OCI-M2 (cell line): ENCODE results near the gene CDH3.
"Not testable (repeated sequence)": the region's sequence is repeated elsewhere in the genome, so short reads cannot be mapped to it uniquely, and the experiment has no call there.

ENCODE experiments used
- DNase-seq: peaks from one replicate; lab custom pipeline; 2025; ENCODE audit not compliant: unreplicated experiment; lab: John Stamatoyannopoulos, UW

Gene CDH3

GRCh38 chr16:68698091-68698490 is 53.0 kb downstream of the CDH3 start:
- no peak for DNase-seq

- DNase-seq = no peak
Measured at GRCh38 chr16:68700120-68700519, 55.0 kb downstream of the CDH3 start.

GRCh38 chr16:68700831-68701230 is 55.7 kb downstream of the CDH3 start:
- no peak for DNase-seq

- DNase-seq = peak; percentile 17
Measured at GRCh38 chr16:68704232-68704867, 59.2 kb downstream of the CDH3 start.

DNA sequence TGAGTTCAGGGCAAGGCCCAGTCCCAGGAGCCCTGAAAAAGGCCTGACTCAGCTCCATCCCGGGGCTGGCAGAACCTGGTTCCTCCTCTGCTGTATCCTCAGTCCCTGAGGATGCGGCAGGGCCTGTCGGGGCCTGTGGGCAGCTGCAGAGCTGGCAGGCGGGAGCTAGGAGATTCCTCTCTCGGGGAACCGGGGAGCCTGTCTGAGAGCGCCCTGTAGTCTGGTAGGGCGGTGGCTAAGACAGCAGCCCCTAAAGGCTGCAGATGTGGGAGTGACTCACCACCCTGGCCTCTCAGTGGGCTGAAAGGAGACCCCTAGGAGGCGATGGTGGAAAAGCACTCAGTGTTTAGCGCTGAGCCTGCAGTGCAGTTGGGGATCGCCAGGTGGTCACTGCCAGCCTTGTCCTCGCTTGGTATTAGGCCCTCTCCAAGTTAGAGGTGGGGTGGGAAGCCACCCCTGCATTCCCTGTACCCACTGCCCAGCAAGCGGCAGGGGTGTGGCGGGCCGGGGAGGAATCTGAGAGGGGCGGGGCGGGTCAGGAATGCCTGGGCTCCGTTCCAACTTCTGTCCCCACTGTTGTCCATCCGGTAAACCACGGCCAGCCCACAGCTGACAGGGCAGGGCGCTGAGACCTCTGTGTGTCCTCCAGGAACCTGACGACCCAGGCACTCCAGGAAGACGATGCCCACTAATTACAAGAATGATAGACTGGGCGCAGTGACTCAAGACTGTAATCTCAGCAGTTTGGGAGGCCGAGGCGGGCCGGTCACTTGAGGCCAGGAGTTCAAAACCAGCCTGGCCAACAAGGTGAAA is 62.4 kb downstream of the CDH3 start:
- no peak for DNase-seq

GRCh38 chr16:68710211-68710610 is 65.1 kb downstream of the CDH3 start:
- no peak for DNase-seq

- no peak for DNase-seq
Measured at GRCh38 chr16:68711421-68712139, 66.5 kb downstream of the CDH3 start.

GRCh38 chr16:68713361-68713760 is 68.3 kb downstream of the CDH3 start:
- no peak for DNase-seq

DNA sequence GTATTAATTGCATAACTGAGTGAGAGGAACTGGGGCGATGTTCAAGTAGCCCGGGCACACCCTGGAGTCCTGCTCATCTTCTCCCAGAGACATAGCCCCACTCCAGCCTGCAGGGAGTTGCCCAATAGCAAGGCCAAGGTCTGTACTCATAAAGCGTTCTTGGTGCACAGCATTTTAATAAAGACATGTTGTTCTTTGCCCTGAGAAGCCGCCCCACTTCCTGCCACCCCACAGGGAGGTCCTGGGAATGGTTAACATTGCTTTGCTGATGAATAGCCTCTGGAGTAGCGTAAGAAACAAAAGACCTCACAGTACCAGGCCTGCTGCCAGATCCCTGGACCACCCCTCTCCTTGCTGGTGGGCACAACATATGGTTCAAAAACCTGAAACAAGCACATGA is 70.4 kb downstream of the CDH3 start:
- DNase-seq = no peak

DNA sequence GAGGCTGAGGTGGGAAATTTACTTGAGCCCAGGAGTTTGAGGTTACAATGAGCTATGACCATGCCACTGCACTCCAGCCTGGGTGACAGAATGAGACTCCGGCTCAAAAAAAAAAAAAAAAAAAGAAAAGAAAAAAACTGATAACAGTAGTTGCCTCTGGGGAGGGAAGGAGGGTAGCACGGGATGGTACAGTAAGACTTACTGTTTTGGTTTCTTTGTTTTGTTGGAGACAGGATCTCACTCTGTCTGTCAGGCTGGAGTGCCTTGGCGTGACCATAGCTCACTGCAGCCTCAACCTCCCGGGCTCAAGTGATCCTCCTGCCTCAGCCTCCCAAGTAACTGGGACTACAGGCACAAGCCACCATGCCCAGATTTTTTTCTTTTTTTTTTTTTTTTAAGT is 71.4 kb downstream of the CDH3 start:
- not testable (repeated sequence) for DNase-seq

- no peak for DNase-seq
Measured at GRCh38 chr16:68717684-68718083, 72.6 kb downstream of the CDH3 start.

DNA sequence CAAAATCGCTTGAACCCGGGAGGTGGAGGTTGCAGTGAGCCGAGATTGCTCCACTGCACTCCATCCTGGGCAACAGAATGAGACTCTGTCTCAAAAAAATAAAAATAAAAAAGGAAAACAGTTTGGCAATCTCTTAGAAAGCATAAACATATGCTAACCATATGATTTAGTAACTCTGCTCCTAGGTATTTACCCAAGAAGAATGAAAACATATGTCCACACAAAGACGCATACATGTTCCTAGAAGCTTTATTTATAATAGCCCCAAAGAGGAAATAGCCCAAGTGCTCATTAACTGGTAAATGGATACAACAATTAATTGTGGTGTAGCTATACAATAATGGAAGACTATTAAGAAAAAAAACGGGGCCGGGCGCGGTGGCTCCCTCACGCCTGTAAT is 73.5 kb downstream of the CDH3 start:
- no peak for DNase-seq

GRCh38 chr16:68719993-68720489 is 74.9 kb downstream of the CDH3 start:
- no peak for DNase-seq

DNA sequence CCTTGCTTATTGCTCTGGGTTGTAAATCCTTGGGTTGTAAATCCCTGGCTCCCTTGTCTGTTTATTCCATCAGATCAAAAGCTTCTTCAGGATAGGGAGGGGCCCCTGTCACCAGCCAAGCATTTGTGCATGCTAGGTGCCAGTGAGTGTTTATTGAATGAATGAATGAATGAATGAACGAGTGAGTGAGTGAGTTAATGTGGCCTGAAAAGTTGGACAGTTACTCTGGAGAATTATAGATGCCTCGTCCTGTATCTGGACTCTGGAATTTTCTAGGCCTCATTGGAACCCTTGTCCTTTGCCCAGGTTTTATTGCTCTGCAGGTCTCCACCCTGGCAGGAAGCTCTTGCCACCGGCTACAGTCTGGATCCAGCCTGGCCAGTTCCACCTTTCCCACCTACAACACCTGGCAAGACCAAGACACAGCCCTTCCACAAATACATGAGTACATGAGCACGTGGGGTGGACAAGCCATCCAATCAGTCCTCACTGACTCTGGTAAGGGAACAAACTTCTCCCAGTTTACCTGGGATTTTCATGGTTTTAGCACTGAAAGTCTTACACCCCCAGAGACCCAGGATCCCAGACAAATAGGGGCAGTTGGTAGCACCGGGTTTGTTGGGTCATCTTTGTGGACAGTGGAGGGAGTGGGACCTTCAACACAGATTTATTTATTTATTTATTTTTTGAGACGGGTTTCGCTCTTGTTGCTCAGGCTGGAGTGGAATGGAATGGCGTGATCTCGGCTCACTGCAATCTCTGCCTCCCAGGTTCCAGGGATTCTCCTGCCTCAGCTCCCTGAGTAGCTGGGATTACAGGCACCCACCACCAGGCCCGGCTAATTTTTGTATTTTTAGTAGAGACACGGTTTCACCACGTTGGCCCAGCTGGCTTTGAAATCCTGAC is 77.3 kb downstream of the CDH3 start:
- DNase-seq = no peak

DNA sequence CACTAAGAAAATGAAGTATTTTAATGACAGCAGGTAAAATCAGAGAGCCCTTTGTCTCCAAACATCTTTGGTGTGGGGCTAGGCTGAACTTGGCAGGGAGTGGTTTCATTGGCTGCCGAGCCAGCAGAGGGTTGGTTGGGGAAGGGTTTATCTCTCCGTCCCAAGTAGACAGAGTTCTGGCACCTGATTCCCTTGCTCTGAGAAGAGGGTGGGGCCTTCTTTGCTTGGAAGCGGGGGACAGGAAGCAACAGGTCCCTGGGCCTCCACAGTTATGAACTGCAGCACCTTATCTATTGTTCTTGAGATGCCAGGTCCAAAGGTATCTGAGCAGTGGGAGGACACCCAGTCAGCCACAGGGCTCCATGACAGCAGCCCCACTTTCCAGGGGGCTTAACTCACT is 79.7 kb downstream of the CDH3 start:
- DNase-seq = no peak

DNA sequence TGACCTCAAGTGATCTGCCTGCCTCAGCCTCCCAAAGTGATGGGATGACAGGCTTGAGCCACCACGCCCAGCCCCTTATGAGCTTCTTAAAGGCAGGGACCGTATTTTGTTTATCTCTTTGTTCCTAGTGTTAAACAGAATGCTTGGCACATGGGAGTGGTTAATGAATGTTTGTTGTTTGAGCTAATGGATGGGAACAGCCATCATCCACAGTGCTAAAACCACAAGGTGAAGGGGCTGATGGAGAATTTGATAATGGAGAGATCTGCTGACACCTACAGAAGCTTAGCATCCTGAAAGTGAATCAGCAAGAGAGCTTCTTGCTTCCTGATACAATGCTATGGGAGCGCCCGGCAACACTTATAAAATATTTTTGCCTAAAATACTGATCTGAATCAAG is 83.4 kb downstream of the CDH3 start:
- no peak for DNase-seq

DNA sequence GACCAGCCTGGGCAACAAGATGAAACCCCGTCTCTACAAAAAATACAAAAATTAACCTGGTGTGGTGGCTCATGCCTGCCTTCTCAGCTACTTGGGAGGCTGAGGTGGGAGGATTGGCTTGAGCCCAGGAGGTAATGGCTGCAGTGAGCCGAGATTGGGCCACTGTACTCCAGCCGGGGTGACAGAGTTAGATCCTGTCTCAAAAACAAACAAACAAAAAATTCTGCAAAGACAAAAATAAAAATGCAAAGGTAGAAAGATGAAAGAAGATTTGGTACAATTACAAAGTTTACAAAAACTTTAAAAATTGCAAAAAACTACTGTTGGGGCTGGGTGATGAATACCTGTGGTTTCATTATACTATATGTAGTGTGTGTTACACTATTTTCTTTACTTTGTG is 86.5 kb downstream of the CDH3 start:
- no peak for DNase-seq

DNA sequence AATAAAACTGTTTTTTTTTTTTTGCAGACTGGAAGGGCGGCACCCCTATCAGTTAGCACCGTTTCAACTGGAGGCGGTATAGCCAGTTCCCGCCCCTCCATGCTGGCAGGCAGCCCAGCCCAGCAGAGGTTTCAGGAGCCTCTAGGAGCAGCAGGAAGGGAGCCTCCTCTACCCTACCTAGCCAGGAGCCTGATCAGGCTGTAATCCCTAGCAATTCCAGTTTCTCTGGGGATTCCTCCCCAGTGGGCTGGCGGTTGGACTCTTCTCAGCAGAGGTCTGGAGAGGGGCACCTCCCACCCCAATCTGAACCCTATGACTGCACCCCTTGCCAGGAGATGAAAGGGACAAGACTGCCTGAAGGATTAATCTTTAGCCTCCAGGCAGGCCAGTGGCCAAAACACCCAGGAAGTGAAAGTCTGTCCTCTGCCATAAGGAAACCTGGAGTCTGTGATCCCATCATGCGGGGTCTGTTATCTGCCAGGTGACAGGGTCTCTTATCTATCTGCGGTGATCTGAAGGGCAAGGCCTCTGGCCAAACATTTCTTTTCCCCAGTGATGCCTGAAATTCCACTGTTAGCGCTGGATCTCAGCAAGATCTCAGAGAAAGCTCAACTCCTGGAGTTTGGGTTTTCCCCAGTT is 87.1 kb downstream of the CDH3 start:
- peak; percentile 28 for DNase-seq

GRCh38 chr16:68732741-68733399 is 87.8 kb downstream of the CDH3 start:
- no peak for DNase-seq

DNA sequence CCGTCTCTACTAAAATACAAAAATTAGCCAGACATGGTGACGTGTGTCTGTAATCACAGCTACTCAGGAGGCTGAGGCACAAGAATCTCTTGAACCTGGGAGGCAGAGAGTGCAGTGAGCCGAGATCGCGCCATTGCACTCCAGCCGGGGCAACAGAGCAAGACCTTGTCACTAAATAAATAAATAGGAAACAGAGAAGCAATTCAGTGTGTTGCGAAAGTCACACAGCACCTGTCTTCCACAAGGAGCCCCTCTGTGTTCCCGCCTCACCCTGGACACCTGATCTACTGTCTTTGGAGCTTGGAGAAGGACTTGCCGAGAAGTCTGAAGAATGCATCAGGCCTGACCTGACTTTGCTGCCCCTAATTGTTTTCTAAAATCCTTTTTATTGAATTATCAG is 88.5 kb downstream of the CDH3 start:
- no peak for DNase-seq
